HepG2 (cell line): ENCODE data around the gene EGFR. TPM values are rescaled to one million over a fixed set of nuclear protein-coding genes. Genes with fewer than 3 reads are reported as not detected.

Source experiments
- ATAC-seq: fragments of 200-7000 bp; cut with Tn5 transposase; 3 replicates; pipeline ENCODE4 v1.9.1; 2020; ENCODE audit warnings: mild to moderate bottlenecking, moderate library complexity
- BruUV-seq: library from RNA; stranded (reverse); fragments of 400-500 nt; replicated peaks from 2 replicates; lab custom pipeline; 2021; lab: Mats Ljungman, UMichigan
- CTCF ChIA-PET: fragments of 300-600 bp; formaldehyde crosslinking; extraction: SDS; loops from one replicate; lab custom pipeline; 2021; ENCODE audit warnings: low total read pairs, inconsistent platforms, low intra/inter-chr PET ratio; lab: Yijun Ruan, JAX
- POLR2A ChIA-PET: fragments of 350-600 bp; sonication (Branson Sonifier 250); formaldehyde crosslinking; loops from one replicate; lab custom pipeline; 2020; ENCODE audit warnings: antibody characterized with exemption, inconsistent platforms; lab: Yijun Ruan, JAX
- DNase-seq: peaks from one replicate; pipeline ENCODE4 v3.0.0-alpha.2; 2015; ENCODE audit warnings: low spot score
- FAIRE-seq: peaks from 3 replicates; lab custom pipeline; 2011; peaks lifted over from hg19 to GRCh38; lab: Jason Lieb, UNC
- H2AFZ ChIP-seq: one replicate; pipeline ENCODE4 v1.6.1; 2011; ENCODE audit warnings: low read length, inconsistent platforms
- H3K27ac ChIP-seq: fragments of 300-600 bp; 3 replicates; pipeline ENCODE4 v1.8.0; 2011; ENCODE audit warnings: mixed run types, mild to moderate bottlenecking, mixed read lengths, low read length, inconsistent platforms; ENCODE audit not compliant: insufficient read depth; ENCODE audit errors: extremely low read length
- H3K27me3 ChIP-seq, 2 experiments: fragments of 200-600 bp in 1 of 2; 2 replicates in 1 of 2; 3 replicates in 1 of 2; pipeline versions ENCODE4 v1.6.0 to v1.8.0; 2011; ENCODE audit warnings: low read length in 2 of 2, mild to moderate bottlenecking in 2 of 2, moderate library complexity in 2 of 2, inconsistent platforms in 1 of 2; ENCODE audit not compliant: insufficient read depth in 2 of 2, control insufficient read depth in 1 of 2
- H3K36me3 ChIP-seq, 2 experiments: fragments of 200-600 bp in 1 of 2; replicated peaks in 1 of 2; 2 replicates in 1 of 2; 3 replicates in 1 of 2; pipeline versions ENCODE4 v1.5.1 to v1.8.0; 2011; ENCODE audit warnings: low read length in 2 of 2, inconsistent platforms in 1 of 2; ENCODE audit not compliant: insufficient read depth in 2 of 2, control insufficient read depth in 1 of 2
- H3K4me1 ChIP-seq: 2 replicates; pipeline ENCODE4 v1.5.1; 2012; ENCODE audit warnings: low read length, inconsistent platforms; ENCODE audit not compliant: insufficient read depth
- H3K4me2 ChIP-seq: 2 replicates; pipeline ENCODE4 v1.6.0; 2011; ENCODE audit warnings: low read depth, low read length, inconsistent platforms
- H3K4me3 ChIP-seq, 3 experiments: fragments of 200-600 bp in 1 of 3; sonication (generic), shearing (Covaris generic) in 1 of 3; replicated peaks in 1 of 3; 2 replicates each; pipeline ENCODE4 v1.5.1; 2011 to 2016; ENCODE audit warnings: low read length in 3 of 3, inconsistent platforms in 2 of 3, low read depth in 2 of 3, mild to moderate bottlenecking in 2 of 3, control low read depth in 1 of 3, mixed read lengths in 1 of 3; ENCODE audit not compliant: insufficient read depth in 1 of 3
- H3K79me2 ChIP-seq: one replicate; pipeline ENCODE4 v1.6.1; 2011; ENCODE audit warnings: low read length, inconsistent platforms; ENCODE audit not compliant: insufficient read depth
- H3K9ac ChIP-seq: 2 replicates; pipeline ENCODE4 v1.6.0; 2011; ENCODE audit warnings: mild to moderate bottlenecking, low read depth, low read length, inconsistent platforms; ENCODE audit not compliant: insufficient read depth
- H3K9me3 ChIP-seq: 2 replicates; pipeline ENCODE4 v1.5.1; 2012; ENCODE audit warnings: mild to moderate bottlenecking, low read length
- H4K20me1 ChIP-seq: 2 replicates; pipeline ENCODE4 v1.6.0; 2011; ENCODE audit warnings: inconsistent platforms, mild to moderate bottlenecking, low read length, moderate library complexity; ENCODE audit not compliant: insufficient read depth
- BCL6 ChIP-seq: IDR thresholded peaks from 2 replicates; pipeline ENCODE4 v1.6.1; 2016; ENCODE audit warnings: missing genetic modification reagents, missing compliant biosample characterization
- BRCA1 ChIP-seq: sonication (generic); formaldehyde crosslinking; IDR thresholded peaks from 2 replicates; pipeline ENCODE4 v1.4.0; 2020; ENCODE audit warnings: missing genetic modification reagents
- CEBPB ChIP-seq: IDR thresholded peaks from 2 replicates; pipeline ENCODE4 v1.6.1; 2011; ENCODE audit warnings: low read depth, low read length, improper control_type of control experiment, borderline replicate concordance
- PHB2 ChIP-seq: fragments of 450-650 bp; IDR thresholded peaks from 2 replicates; pipeline ENCODE4 v1.6.1; 2018; ENCODE audit not compliant: partially characterized antibody
- PRPF4 ChIP-seq: fragments of 200-400 bp; formaldehyde crosslinking; IDR thresholded peaks from 2 replicates; pipeline ENCODE4 v1.6.1; 2016; ENCODE audit warnings: low read length, low read depth; ENCODE audit not compliant: poor library complexity, severe bottlenecking
- RCOR2 ChIP-seq: IDR thresholded peaks from 2 replicates; pipeline ENCODE4 v1.6.1; 2016; ENCODE audit warnings: missing biosample characterization, missing genetic modification reagents
- ZBTB20 ChIP-seq: sonication (generic); formaldehyde crosslinking; IDR thresholded peaks from 2 replicates; pipeline ENCODE4 v1.8.1; 2023; ENCODE audit warnings: missing genetic modification reagents, low read depth, mild to moderate bottlenecking, borderline replicate concordance
- ZMAT3 ChIP-seq: sonication (generic); formaldehyde crosslinking; conservative IDR thresholded peaks from 2 replicates; pipeline ENCODE4 v1.7.0; 2021; ENCODE audit warnings: missing genetic modification reagents
- ZNF350 ChIP-seq: sonication (generic); formaldehyde crosslinking; IDR thresholded peaks from 2 replicates; pipeline ENCODE4 v1.4.0; 2020; ENCODE audit warnings: mild to moderate bottlenecking, low read depth, missing genetic modification reagents, borderline replicate concordance
- ZNF616 ChIP-seq: sonication (generic); formaldehyde crosslinking; IDR thresholded peaks from 2 replicates; pipeline ENCODE4 v1.5.0; 2020; ENCODE audit warnings: low read depth, mild to moderate bottlenecking, missing genetic modification reagents
- ZNF704 ChIP-seq: sonication (generic); formaldehyde crosslinking; IDR thresholded peaks from 2 replicates; pipeline ENCODE4 v1.8.1; 2023; ENCODE audit warnings: mild to moderate bottlenecking, inconsistent platforms, moderate library complexity, missing genetic modification reagents, borderline replicate concordance
- ZNF746 ChIP-seq: sonication (generic); formaldehyde crosslinking; IDR thresholded peaks from 2 replicates; pipeline ENCODE4 v1.8.0; 2022; ENCODE audit warnings: mild to moderate bottlenecking, missing genetic modification reagents
- ZNF775 ChIP-seq: sonication (generic); formaldehyde crosslinking; IDR thresholded peaks from 2 replicates; pipeline ENCODE4 v1.4.0; 2020; ENCODE audit warnings: missing genetic modification reagents, mild to moderate bottlenecking, moderate library complexity, borderline replicate concordance
- WGBS: methylation state at CpG from one replicate; pipeline ENCODE4 v1.1.6; 2017; ENCODE audit warnings: low lambda C conversion rate; 5-methylcytosine and 5-hydroxymethylcytosine counted together
- in situ Hi-C: cut with HindIII; loops from 2 replicates; pipeline ENCODE4 v1.10.0; 2017; ENCODE audit warnings: low pct_unique_long_range_greater_than_20kb; ENCODE audit not compliant: extremely low pct_ligation_motif_present
- intact Hi-C: fragments of 100-400 bp; cut with micrococcal nuclease; formaldehyde crosslinking; loops from one replicate; pipeline ENCODE4 v1.10.0; 2022; ENCODE audit not compliant: unreplicated experiment
- polyA plus RNA-seq, 8 experiments: library from polyadenylated mRNA; depleted of rRNA in 3 of 8; stranded (reverse) in 7 of 8; unstranded in 1 of 8; fragments of >200 nt; fragmentation: Illumina TruSeq in 4 of 8; extraction: Trizol in 4 of 8; gene quantifications; 2 replicates each; pipeline versions ENCODE4 v1.2.1 to v1.2.3, GENCODE V29; 2011 to 2016; ENCODE audit warnings: low read depth in 4 of 8, missing spikeins in 1 of 8, mixed read lengths in 1 of 8; ENCODE audit not compliant: insufficient read depth in 1 of 8
- total RNA-seq, 5 experiments: library from RNA; depleted of rRNA; stranded (reverse); fragments of >200 nt; fragmentation: Illumina TruSeq; extraction: Trizol; gene quantifications; 2 replicates each; pipeline ENCODE4 v1.2.3, GENCODE V29; 2016; ENCODE audit warnings: low read depth in 1 of 5
- TF ChIP-seq, protein P1 (sequence below): IDR thresholded peaks from 2 replicates; pipeline ENCODE4 v1.4.0; 2020; ENCODE audit warnings: mild to moderate bottlenecking, missing genetic modification reagents

Gene EGFR
- total and polyA plus RNA-seq, 2 of the 13 experiments (the other 11 are each of a cell fraction or from before 2014, with no cell fraction given), result 7.0 to 10.0 TPM

GRCh38 chr7:55209366-55209765 lies 190.5 kb downstream of the EGFR start:
- in situ Hi-C loops, result no loop called here
- H3K36me3 ChIP-seq, result peaks cover 18 to 31% of the 10 kb centered on the region in 2 experiments
- 89% methylated on average over 4 of the region's 4 CpGs for WGBS
- H4K20me1 ChIP-seq, result no peaks in the 10 kb centered on the region
- no peak overlapping the region for H3K4me3 ChIP-seq
- ChIA-PET POLR2A (no interaction called here), CTCF (no interaction called here)
- no peak for TF ChIP-seq ZNF746 (CRISPR knock-in tag)
- peak; percentile 28; the same call in 1 of the 2 replicates for TF ChIP-seq CEBPB
- TF ChIP-seq ZNF350 (CRISPR knock-in tag), result no peak
- TF ChIP-seq, protein P1, sequence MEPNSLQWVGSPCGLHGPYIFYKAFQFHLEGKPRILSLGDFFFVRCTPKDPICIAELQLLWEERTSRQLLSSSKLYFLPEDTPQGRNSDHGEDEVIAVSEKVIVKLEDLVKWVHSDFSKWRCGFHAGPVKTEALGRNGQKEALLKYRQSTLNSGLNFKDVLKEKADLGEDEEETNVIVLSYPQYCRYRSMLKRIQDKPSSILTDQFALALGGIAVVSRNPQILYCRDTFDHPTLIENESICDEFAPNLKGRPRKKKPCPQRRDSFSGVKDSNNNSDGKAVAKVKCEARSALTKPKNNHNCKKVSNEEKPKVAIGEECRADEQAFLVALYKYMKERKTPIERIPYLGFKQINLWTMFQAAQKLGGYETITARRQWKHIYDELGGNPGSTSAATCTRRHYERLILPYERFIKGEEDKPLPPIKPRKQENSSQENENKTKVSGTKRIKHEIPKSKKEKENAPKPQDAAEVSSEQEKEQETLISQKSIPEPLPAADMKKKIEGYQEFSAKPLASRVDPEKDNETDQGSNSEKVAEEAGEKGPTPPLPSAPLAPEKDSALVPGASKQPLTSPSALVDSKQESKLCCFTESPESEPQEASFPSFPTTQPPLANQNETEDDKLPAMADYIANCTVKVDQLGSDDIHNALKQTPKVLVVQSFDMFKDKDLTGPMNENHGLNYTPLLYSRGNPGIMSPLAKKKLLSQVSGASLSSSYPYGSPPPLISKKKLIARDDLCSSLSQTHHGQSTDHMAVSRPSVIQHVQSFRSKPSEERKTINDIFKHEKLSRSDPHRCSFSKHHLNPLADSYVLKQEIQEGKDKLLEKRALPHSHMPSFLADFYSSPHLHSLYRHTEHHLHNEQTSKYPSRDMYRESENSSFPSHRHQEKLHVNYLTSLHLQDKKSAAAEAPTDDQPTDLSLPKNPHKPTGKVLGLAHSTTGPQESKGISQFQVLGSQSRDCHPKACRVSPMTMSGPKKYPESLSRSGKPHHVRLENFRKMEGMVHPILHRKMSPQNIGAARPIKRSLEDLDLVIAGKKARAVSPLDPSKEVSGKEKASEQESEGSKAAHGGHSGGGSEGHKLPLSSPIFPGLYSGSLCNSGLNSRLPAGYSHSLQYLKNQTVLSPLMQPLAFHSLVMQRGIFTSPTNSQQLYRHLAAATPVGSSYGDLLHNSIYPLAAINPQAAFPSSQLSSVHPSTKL (CRISPR knock-in tag), result no peak
- DNase-seq (no peak), ATAC-seq (no peak), FAIRE-seq (no peak)
- H3K4me2 ChIP-seq, result no peak overlapping the region
- intact Hi-C loops, result no loop called here
- H3K27me3 ChIP-seq, result no peaks in the 10 kb centered on the region
- H2AFZ ChIP-seq, result no peak overlapping the region
- H3K79me2 ChIP-seq, result no peaks in the 10 kb centered on the region
- no TSS peak for BruUV-seq
- H3K9me3 ChIP-seq, result no peaks in the 10 kb centered on the region
- H3K27ac ChIP-seq, result no peak overlapping the region
- H3K9ac ChIP-seq, result no peak overlapping the region
- H3K4me1 ChIP-seq, result peaks cover 11% of the 10 kb centered on the region; the same call in 1 of the 2 replicates

DNA sequence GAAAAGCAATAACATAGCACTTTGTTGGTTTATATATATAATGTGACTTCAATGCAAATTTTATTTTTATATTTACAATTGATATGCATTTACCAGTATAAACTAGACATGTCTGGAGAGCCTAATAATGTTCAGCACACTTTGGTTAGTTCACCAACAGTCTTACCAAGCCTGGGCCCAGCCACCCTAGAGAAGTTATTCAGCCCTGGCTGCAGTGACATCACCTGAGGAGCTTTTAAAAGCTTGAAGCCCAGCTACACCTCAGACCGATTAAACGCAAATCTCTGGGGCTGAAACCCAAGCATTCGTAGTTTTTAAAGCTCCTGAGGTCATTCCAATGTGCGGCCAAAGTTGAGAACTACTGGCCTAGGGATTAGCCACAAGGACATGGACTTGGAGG lies 191.4 kb downstream of the EGFR start:
- H4K20me1 ChIP-seq, result no peaks in the 10 kb centered on the region
- H3K27ac ChIP-seq, result no peak overlapping the region
- H3K4me3 ChIP-seq, result no peak overlapping the region
- H3K79me2 ChIP-seq, result no peaks in the 10 kb centered on the region
- H3K4me1 ChIP-seq, result peaks cover 11% of the 10 kb centered on the region; the same call in 1 of the 2 replicates
- in situ Hi-C loops (no loop called here), intact Hi-C loops (no loop called here)
- H3K36me3 ChIP-seq, result peaks cover 11 to 23% of the 10 kb centered on the region in 2 experiments
- no peak for ATAC-seq
- no peaks in the 10 kb centered on the region for H3K9me3 ChIP-seq
- no TSS peak for BruUV-seq
- no peaks in the 10 kb centered on the region for H3K27me3 ChIP-seq
- FAIRE-seq, result no peak
- ChIA-PET CTCF (no interaction called here), POLR2A (no interaction called here)
- no peak overlapping the region for H3K4me2 ChIP-seq
- no peak overlapping the region for H2AFZ ChIP-seq
- 95% methylated on average over 4 of the region's 4 CpGs for WGBS
- H3K9ac ChIP-seq, result no peak overlapping the region
- DNase-seq, result no peak
- no peak for TF ChIP-seq PRPF4
- no peak for TF ChIP-seq ZMAT3 (CRISPR knock-in tag)
- TF ChIP-seq BCL6 (CRISPR knock-in tag), result no peak
- no peak for TF ChIP-seq ZNF775 (CRISPR knock-in tag)
- TF ChIP-seq ZNF616 (CRISPR knock-in tag), result no peak
- no peak for TF ChIP-seq RCOR2
- no peak for TF ChIP-seq ZNF704
- TF ChIP-seq ZBTB20, result no peak
- no peak for TF ChIP-seq BRCA1 (CRISPR knock-in tag)
- TF ChIP-seq PHB2, result no peak
